Raji (cell line): ENCODE measurements around the gene FOXI1.

Source experiments
- POLR2A ChIP-seq: IDR thresholded peaks from 2 replicates; pipeline ENCODE4 v1.6.1; 2011; ENCODE audit warnings: low read depth, low read length, control low read depth; ENCODE audit not compliant: insufficient read depth

Gene FOXI1

DNA sequence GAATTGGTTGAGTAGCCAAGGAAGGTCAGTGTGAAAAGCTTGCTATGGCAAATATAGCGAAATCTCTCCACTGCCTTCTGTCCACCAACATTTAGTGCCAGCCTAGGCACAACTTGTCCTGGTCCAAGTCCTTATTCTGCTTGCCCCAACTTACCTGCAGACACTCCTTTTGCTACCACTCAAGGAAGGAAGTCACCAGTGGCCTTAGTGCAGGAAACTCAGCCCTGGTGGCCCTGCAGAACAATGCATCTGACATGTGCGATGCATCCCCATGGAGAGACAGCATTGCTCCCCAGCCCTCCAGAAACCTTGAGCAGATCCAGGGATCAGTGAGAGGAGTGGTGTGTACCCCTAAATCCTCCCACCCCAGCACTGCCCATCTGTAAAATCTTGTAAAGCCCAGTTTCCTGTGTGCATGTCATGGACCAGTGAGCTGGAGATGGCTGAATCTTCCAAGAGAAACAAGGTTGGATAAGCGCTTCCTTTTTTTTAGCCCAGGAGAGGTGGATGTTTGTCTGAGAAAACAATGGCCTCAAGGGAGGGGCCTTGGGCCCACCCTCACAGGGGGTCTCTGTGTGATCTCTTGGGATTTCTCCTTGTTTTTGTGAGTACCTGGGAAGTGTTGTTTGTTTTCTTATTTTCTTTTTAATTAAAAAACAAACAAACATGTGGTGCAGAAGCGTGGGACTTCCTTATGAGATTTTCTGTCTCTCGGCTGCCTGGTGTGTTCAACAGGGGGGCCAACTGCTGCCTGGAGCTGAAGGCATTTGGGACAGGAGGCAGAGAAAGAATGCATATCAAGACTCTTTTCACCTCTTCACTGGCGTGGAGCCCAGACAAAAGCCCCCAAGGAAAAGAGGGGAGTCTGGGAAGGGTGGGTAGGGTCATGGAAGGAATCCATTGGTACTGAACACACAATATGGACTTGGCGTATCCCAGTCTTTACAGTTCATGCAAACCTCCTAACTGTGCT, 3.6 kb downstream of the FOXI1 start:
- TF ChIP-seq POLR2A, result no peak

- no peak for TF ChIP-seq POLR2A
These were observed 4.8 kb downstream of the FOXI1 start for GRCh38 chr5:170110403-170111087.

DNA sequence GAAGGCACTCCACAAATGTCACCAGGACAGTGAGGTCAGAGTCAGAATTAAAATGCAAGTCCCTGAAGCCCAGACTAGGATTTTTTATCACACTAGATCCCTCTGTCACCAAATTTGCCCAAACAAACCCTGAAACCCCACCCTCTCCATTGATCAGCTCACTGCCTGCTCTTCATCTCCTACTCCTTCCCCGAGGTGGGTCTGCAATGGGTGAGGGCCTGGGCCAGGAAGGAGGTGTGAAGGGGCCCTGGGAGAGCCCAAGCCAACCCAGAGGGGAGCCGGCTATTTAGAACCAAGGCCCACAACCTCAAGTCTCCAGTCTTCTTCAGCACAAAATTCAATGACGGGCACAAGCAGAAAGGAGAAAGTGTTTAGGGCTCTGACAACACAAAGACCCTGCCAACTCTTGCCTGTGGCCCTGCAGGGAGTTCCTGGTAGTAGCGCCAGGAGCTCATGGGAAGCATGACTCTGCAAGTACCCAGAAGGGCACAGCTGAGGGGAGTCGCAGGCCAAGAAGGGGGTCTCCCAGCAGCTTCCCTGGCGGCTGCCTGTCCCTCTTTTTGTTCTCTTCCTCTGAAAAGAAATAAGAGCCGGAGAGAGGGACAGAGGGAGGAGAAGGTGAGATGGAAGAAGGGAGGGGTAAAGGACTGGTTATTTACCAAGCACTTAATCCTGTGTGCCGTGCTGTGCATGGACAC, 5.5 kb downstream of the FOXI1 start:
- no peak for TF ChIP-seq POLR2A

- TF ChIP-seq POLR2A, result no peak
These were observed 7.3 kb downstream of the FOXI1 start for GRCh38 chr5:170112876-170113521.

DNA sequence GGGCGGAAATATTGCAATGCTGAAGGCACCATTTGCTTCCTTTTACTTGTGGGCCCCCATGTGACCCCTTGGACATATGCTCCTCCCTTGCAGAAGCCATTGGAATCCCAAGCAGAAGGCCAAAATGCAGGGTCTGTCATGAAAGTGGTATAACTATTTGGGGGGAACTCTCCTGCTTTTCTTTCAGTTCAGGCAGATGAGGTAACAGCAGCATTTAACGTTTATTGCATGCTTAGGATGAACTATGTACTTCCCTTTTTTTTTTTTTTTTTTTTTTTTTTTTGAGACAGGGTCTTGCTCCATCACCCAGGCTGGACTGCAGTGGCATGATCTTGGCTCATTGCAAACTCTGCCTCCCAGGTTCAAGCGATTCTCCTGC, 7.8 kb downstream of the FOXI1 start:
- no peak for TF ChIP-seq POLR2A

DNA sequence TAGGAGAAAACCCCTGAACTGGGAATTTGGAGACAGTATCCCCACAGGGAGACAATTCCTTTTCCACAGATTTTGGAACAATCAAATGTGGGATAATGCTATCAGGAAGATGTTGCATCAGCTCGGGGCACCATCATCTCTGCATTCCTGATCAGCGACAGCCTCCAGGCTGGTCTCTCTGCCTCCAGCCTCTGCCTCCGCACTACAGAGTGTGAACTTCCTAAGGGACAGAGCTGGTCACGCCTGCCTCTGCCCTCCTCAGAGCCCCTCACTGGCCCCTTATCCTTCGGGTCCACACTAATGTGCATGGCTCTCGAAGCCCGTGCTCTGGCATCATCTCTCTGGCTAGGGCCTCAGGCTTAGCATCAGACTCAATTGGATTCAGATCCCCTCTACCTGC, 8.6 kb downstream of the FOXI1 start:
- TF ChIP-seq POLR2A, result no peak

- TF ChIP-seq POLR2A, result no peak
These were observed 10.2 kb downstream of the FOXI1 start for GRCh38 chr5:170115925-170116324.

DNA sequence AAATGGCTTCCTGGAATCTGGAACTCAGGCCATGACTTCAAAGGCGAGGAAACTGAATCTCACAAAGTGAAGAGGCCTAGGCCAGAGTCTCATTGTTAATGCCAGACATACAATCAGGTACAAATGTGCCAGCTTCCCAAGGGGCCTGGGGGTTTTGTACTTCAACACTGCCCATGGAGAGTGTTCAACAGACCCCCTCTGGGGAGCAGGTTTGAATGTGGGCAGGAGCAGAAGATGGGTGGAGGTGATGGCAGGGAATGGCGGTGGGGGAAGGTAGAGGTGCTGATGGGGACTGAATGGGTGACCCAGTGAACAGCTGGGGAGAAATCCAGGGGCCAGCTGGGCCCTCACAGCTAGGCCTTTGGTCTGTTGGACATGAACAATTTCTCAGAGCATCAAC, 12.0 kb downstream of the FOXI1 start:
- TF ChIP-seq POLR2A, result no peak

- no peak for TF ChIP-seq POLR2A
These were observed 14.9 kb downstream of the FOXI1 start for GRCh38 chr5:170120576-170120975.

GRCh38 chr5:170121321-170121720, 15.6 kb downstream of the FOXI1 start:
- TF ChIP-seq POLR2A, result no peak

- no peak for TF ChIP-seq POLR2A
These were observed 20.4 kb downstream of the FOXI1 start for GRCh38 chr5:170126061-170126460.

DNA sequence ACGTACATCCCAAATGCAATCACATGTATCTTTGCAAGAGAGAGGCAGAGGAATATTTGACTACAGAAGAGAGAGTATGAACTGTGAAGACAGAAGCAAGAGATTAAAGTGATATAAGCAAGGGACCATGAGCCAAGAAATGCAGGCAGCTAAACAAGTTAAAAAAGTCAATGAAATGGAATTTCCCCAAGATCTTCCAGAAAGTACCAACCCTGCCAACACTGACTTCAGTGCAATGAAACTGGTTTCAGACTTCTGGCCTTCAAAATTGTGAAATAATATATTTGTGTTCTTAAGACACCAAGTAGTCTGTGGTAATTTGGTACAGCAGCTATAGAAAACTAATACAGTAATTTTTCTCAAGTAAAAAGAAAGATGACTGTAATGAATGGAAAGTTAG, 20.9 kb downstream of the FOXI1 start:
- no peak for TF ChIP-seq POLR2A

- no peak for TF ChIP-seq POLR2A
These were observed 25.5 kb downstream of the FOXI1 start for GRCh38 chr5:170131235-170131634.

DNA sequence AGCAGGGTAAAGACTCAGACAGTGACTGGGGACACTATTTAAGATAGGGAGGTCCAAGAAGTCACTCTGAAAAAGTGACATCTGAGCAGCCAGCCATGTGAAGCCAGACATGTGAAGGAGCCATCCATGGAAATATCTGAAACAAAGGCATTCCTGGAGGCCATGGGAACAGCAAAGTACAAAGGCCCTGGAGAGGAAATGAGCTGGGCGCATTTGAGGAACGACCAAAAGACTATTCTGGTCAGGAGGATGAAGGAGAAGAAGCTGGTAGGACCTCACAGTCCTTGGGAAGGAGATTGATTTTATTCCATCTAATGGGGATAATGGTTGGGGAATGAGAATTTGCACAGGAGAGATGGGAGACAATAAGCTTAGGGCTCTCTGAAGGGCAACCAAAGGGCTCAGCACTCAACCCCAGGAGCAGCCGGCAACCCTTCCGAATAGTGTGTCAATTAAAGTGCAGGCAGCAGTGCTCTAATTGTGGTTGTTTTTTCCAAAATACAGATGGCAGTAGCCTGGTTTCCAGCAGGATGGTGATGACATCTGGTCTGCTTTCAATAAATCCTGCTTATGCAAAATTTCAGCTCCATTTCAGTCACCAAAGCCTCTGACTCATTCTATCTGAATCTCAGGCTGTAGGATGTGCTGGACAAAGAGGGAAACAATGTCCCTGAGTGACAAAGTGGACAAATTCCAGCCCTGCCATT, 26.7 kb downstream of the FOXI1 start:
- no peak for TF ChIP-seq POLR2A

DNA sequence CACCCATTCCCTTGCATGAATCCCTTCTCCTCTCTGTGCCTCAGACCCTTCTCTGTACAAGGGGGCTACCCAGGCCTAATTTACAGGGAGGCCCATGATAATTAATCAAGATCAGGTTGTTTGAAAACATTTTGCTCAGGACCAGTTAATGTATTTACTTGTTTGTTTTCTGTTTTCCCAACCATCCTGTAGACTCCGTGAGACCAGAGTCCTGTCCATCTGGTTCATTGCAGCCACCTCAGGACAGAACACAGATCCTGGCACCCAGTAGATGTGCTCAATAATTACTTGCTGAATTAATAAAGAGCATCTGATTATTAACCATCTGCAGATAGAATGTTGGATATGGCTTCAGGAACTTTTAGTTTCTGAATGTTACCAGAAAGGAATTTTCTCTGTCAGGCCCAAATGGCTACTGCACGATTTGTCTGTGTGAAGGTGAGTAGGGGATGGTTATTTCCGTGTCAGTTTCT, 27.3 kb downstream of the FOXI1 start:
- no peak for TF ChIP-seq POLR2A
